ENCODE results near the gene TPSD1. TPM values are rescaled to one million over a fixed set of nuclear protein-coding genes. Genes with fewer than 3 reads are reported as not detected.

Gene TPSD1
- total RNA-seq, 1 experiment from 2014 or later = not detected

DNA sequence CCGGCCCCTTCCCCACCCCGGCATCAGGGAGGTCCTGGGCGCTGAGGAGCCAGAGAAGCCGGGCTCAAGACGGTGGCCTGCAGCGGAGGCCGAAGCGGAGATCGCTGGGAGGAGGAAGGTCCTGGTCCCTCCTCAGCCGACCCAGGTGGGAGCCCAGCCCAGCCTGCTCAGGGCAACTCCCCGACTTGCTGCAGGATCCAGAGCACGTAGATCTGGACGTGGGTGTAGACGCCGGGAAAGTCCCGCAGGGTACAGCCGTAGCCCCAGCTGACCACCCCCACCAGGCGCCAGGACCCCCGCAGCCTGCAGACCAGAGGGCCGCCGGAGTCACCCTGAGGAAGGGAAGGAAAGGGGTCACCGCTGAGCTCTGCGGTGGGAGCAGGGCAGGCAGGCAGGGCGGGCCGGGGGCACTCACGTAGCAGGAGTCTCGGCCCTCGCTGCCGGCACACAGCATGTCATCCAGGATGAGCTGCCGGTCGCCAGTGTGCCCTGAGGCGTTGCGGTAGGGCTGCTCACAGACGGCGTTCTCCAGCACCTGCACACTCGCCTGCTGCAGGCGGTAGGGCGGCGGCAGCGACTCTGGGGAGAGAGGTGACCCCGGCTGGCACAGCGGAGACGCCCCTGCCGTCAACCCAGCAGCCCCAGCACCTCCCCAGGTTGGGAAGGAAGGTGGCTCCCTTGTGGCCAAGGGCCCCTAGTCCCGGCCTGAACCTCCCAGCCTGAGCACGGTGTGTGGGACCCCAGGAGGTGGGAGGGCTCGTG lies 5.4 kb downstream of the TPSD1 start:
- Histone ChIP-seq H3K27me3 (ENCODE audit: insufficient read depth, low read length) (no peaks in the 10 kb centered on the region), H3K4me2 (ENCODE audit: insufficient read depth, insufficient read length, low read length) (no peak overlapping the region), H2BK15ac (ENCODE audit: low read depth, low read length) (no peak overlapping the region), H3K56ac (ENCODE audit: insufficient read length, low read depth, low read length) (no peak overlapping the region), H3K23me2 (ENCODE audit: insufficient read length, low read depth, low read length, poor library complexity, severe bottlenecking) (no peaks in the 10 kb centered on the region), H3T11ph (ENCODE audit: low read length) (no peak overlapping the region), H3K4ac (ENCODE audit: low read depth, low read length) (no peak overlapping the region), H2BK12ac (ENCODE audit: insufficient read length, low read depth, low read length) (no peak overlapping the region), H3K9me3 (ENCODE audit: control insufficient read depth, low read depth, low read length) (no peaks in the 10 kb centered on the region), H2BK120ac (ENCODE audit: low read depth, low read length, poor library complexity, severe bottlenecking) (no peak overlapping the region), H2AK5ac (ENCODE audit: insufficient read length, low read length) (no peak overlapping the region), H3K79me2 (ENCODE audit: insufficient read depth, low read length) (no peaks in the 10 kb centered on the region), H3K23ac (ENCODE audit: insufficient read length, low read depth, low read length) (no peak overlapping the region), H2BK5ac (ENCODE audit: insufficient read length, low read length) (no peak overlapping the region), H3K4me1 (ENCODE audit: insufficient read depth, low read length) (no peaks in the 10 kb centered on the region), H3K18ac (ENCODE audit: insufficient read length, low read depth, low read length) (no peak overlapping the region), H3K79me1 (ENCODE audit: insufficient read depth, low read depth, low read length, poor library complexity, severe bottlenecking) (no peaks in the 10 kb centered on the region), H4K5ac (ENCODE audit: insufficient read length, low read depth, low read length) (no peak overlapping the region), H4K8ac (replicated peaks; ENCODE audit: insufficient read length, low read depth, low read length) (no peak overlapping the region), H4K91ac (ENCODE audit: insufficient read length, low read depth, low read length) (no peak overlapping the region), H2BK20ac (ENCODE audit: low read depth, low read length, poor library complexity, severe bottlenecking) (no peak overlapping the region), H3K27ac (ENCODE audit: insufficient read length, low read depth, low read length) (no peak overlapping the region), H3K9ac (ENCODE audit: extremely low read depth, insufficient read length, low read length) (no peak overlapping the region), H2AFZ (ENCODE audit: low read length) (no peak overlapping the region), H4K20me1 (ENCODE audit: control insufficient read depth, insufficient read depth, insufficient read length) (no peaks in the 10 kb centered on the region), H3K14ac (ENCODE audit: insufficient read depth, low read length) (no peak overlapping the region)
- Mint-ChIP-seq H3K36me3 (ENCODE audit: insufficient read depth in 1 of 3, low read depth in 3 of 3) (peaks cover 0 to 1% (median 0%) of the 10 kb centered on the region in 3 experiments; a peak in 3 of 7 replicates), H3K4me3 (no peak overlapping the region), H3K9me3 (peaks cover 9 to 12% of the 10 kb centered on the region in 2 experiments), H3K4me1 (peaks cover 0 to 11% of the 10 kb centered on the region in 2 experiments; a peak in 3 of 4 replicates), H3K27ac (no peak overlapping the region), H3K27me3 (ENCODE audit: low read depth) (peaks cover 40% of the 10 kb centered on the region)
- peak; percentile 65 for DNase-seq
- WGBS (ENCODE audit: extremely low coverage, insufficient read length, low lambda C conversion rate) = no CpG with 5 or more reads among the region's 47 CpGs
- TF ChIP-seq, protein P1, sequence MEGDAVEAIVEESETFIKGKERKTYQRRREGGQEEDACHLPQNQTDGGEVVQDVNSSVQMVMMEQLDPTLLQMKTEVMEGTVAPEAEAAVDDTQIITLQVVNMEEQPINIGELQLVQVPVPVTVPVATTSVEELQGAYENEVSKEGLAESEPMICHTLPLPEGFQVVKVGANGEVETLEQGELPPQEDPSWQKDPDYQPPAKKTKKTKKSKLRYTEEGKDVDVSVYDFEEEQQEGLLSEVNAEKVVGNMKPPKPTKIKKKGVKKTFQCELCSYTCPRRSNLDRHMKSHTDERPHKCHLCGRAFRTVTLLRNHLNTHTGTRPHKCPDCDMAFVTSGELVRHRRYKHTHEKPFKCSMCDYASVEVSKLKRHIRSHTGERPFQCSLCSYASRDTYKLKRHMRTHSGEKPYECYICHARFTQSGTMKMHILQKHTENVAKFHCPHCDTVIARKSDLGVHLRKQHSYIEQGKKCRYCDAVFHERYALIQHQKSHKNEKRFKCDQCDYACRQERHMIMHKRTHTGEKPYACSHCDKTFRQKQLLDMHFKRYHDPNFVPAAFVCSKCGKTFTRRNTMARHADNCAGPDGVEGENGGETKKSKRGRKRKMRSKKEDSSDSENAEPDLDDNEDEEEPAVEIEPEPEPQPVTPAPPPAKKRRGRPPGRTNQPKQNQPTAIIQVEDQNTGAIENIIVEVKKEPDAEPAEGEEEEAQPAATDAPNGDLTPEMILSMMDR (conservative IDR thresholded peaks at IDR 0.05) = no peak
